Cortex of kidney (tissue), 1 donor: ENCODE data around the gene CRELD2.

Source experiments
- DNase-seq: peaks from one replicate; lab custom pipeline; 2025; lab: John Stamatoyannopoulos, UW

CRELD2 gene

GRCh38 chr22:49929994-49930575 lies 11.7 kb downstream of the CRELD2 start:
- no peak for DNase-seq

GRCh38 chr22:49930596-49931412 lies 12.4 kb downstream of the CRELD2 start:
- no peak for DNase-seq

- DNase-seq, result no peak
Measured at GRCh38 chr22:49933236-49934159, 15.1 kb downstream of the CRELD2 start.

- DNase-seq, result no peak
Measured at GRCh38 chr22:49934160-49934890, 15.9 kb downstream of the CRELD2 start.

GRCh38 chr22:49934891-49935557 lies 16.6 kb downstream of the CRELD2 start:
- DNase-seq, result no peak

- DNase-seq, result no peak
Measured at GRCh38 chr22:49935561-49935960, 17.1 kb downstream of the CRELD2 start.

- no peak for DNase-seq
Measured at GRCh38 chr22:49936018-49936972, 17.9 kb downstream of the CRELD2 start.

GRCh38 chr22:49936973-49937757 lies 18.7 kb downstream of the CRELD2 start:
- no peak for DNase-seq

GRCh38 chr22:49937758-49938564 lies 19.5 kb downstream of the CRELD2 start:
- DNase-seq, result no peak

GRCh38 chr22:49938565-49939136 lies 20.2 kb downstream of the CRELD2 start:
- DNase-seq, result no peak

- DNase-seq, result no peak
Measured at GRCh38 chr22:49941507-49942316, 23.3 kb downstream of the CRELD2 start.

GRCh38 chr22:49942565-49943404 lies 24.4 kb downstream of the CRELD2 start:
- no peak for DNase-seq

GRCh38 chr22:49943405-49943765 lies 25.0 kb downstream of the CRELD2 start:
- no peak for DNase-seq

- DNase-seq, result no peak
Measured at GRCh38 chr22:49943771-49944398, 25.5 kb downstream of the CRELD2 start.

GRCh38 chr22:49944399-49944891 lies 26.0 kb downstream of the CRELD2 start:
- no peak for DNase-seq
